Calu3 (cell line): ENCODE data around the gene GUCA1C. TPM values are rescaled to one million over a fixed set of nuclear protein-coding genes. Genes with fewer than 3 reads are reported as not detected.

Source experiments
- BruUV-seq: library from RNA; stranded (reverse); fragments of 400-500 nt; replicated peaks from 2 replicates; lab custom pipeline; 2021; lab: Mats Ljungman, UMichigan
- CTCF ChIA-PET: fragments of 300-600 bp; sonication (Branson Sonifier 250); formaldehyde crosslinking; loops from one replicate; lab custom pipeline; 2022; ENCODE audit warnings: antibody characterized with exemption; lab: Charles Lee
- DNase-seq: peaks from one replicate; pipeline ENCODE4 v3.0.0; 2022
- H3K27ac Mint-ChIP-seq: one replicate; pipeline ENCODE4 v1.8.0; 2022; ENCODE audit warnings: mixed read lengths; ENCODE audit not compliant: unreplicated experiment
- H3K27me3 Mint-ChIP-seq: one replicate; pipeline ENCODE4 v1.8.0; 2022; ENCODE audit warnings: mixed read lengths; ENCODE audit not compliant: unreplicated experiment
- H3K36me3 Mint-ChIP-seq: one replicate; pipeline ENCODE4 v1.8.0; 2022; ENCODE audit warnings: mild to moderate bottlenecking, moderate library complexity, mixed read lengths; ENCODE audit not compliant: insufficient read depth, unreplicated experiment
- H3K4me1 Mint-ChIP-seq: one replicate; pipeline ENCODE4 v1.8.0; 2022; ENCODE audit warnings: mild to moderate bottlenecking, low read depth, mixed read lengths; ENCODE audit not compliant: unreplicated experiment
- H3K4me3 Mint-ChIP-seq: one replicate; pipeline ENCODE4 v1.8.0; 2022; ENCODE audit warnings: mild to moderate bottlenecking, low read depth, moderate library complexity, mixed read lengths; ENCODE audit not compliant: unreplicated experiment
- H3K9me3 Mint-ChIP-seq: one replicate; pipeline ENCODE4 v1.8.0; 2022; ENCODE audit warnings: low read depth, mixed read lengths; ENCODE audit not compliant: unreplicated experiment
- CTCF ChIP-seq: fragments of 200-600 bp; IDR thresholded peaks from one replicate; pipeline ENCODE4 v1.8.0; 2022; ENCODE audit warnings: antibody characterized with exemption; ENCODE audit not compliant: unreplicated experiment
- intact Hi-C: fragments of 100-400 bp; cut with micrococcal nuclease; formaldehyde crosslinking; loops from one replicate; pipeline ENCODE4 v1.10.0; 2022; ENCODE audit not compliant: unreplicated experiment
- total RNA-seq: library from RNA; stranded (reverse); gene quantifications from 2 replicates; pipeline ENCODE4 v1.2.3, GENCODE V29; 2022

The GUCA1C gene
- total RNA-seq, 1 experiment from 2014 or later, result not detected

- H3K4me3 Mint-ChIP-seq, result no peak overlapping the region
- TF ChIP-seq CTCF, result no peak
- intact Hi-C loops, result no loop called here
- CTCF ChIA-PET, result no interaction called here
- H3K27me3 Mint-ChIP-seq, result no peaks in the 10 kb centered on the region
- no peak overlapping the region for H3K27ac Mint-ChIP-seq
- no TSS peak for BruUV-seq
- no peaks in the 10 kb centered on the region for H3K9me3 Mint-ChIP-seq
- DNase-seq, result no peak
- H3K4me1 Mint-ChIP-seq, result peaks cover 14% of the 10 kb centered on the region
- H3K36me3 Mint-ChIP-seq, result no peaks in the 10 kb centered on the region
Observed at GRCh38 chr3:108909799-108910198, 43.9 kb downstream of the GUCA1C start.

GRCh38 chr3:108907194-108907593, 46.5 kb downstream of the GUCA1C start:
- intact Hi-C loops, result no loop called here
- TF ChIP-seq CTCF, result no peak
- BruUV-seq, result no TSS peak
- H3K36me3 Mint-ChIP-seq, result no peaks in the 10 kb centered on the region
- H3K27ac Mint-ChIP-seq, result no peak overlapping the region
- H3K9me3 Mint-ChIP-seq, result no peaks in the 10 kb centered on the region
- no peak overlapping the region for H3K4me3 Mint-ChIP-seq
- CTCF ChIA-PET, result interaction anchor here (0.6 kb wide), 1 partner anchor 424 kb away, joined by 5 read pairs; no protein-coding TSS in a partner anchor
- H3K27me3 Mint-ChIP-seq, result no peaks in the 10 kb centered on the region
- DNase-seq, result no peak
- peaks cover 9% of the 10 kb centered on the region for H3K4me1 Mint-ChIP-seq

- no peak overlapping the region for H3K4me3 Mint-ChIP-seq
- no peaks in the 10 kb centered on the region for H3K9me3 Mint-ChIP-seq
- H3K27ac Mint-ChIP-seq, result no peak overlapping the region
- H3K27me3 Mint-ChIP-seq, result no peaks in the 10 kb centered on the region
- H3K4me1 Mint-ChIP-seq, result no peaks in the 10 kb centered on the region
- DNase-seq, result no peak
- no TSS peak for BruUV-seq
- no peak for TF ChIP-seq CTCF
- CTCF ChIA-PET, result no interaction called here
- intact Hi-C loops, result no loop called here
- no peaks in the 10 kb centered on the region for H3K36me3 Mint-ChIP-seq
Observed at GRCh38 chr3:108899530-108899929, 54.1 kb downstream of the GUCA1C start.

GRCh38 chr3:108897883-108898282, 55.8 kb downstream of the GUCA1C start:
- CTCF ChIA-PET, result no interaction called here
- Mint-ChIP-seq H3K27me3 (no peaks in the 10 kb centered on the region), H3K9me3 (no peaks in the 10 kb centered on the region), H3K4me3 (no peak overlapping the region), H3K36me3 (no peaks in the 10 kb centered on the region), H3K27ac (no peak overlapping the region), H3K4me1 (no peaks in the 10 kb centered on the region)
- no peak for DNase-seq
- no peak for TF ChIP-seq CTCF
- no TSS peak for BruUV-seq
- intact Hi-C loops, result no loop called here
